CD1c-positive myeloid dendritic cell (primary cell): Measurements from ENCODE around the gene KCTD11.

Source experiments
- DNase-seq: peaks from one replicate; pipeline ENCODE4 v3.0.0-alpha.2; 2016; ENCODE audit errors: extremely low spot score

Gene KCTD11

GRCh38 chr17:7374353-7374752, 22.4 kb downstream of the KCTD11 start:
- no peak for DNase-seq

- DNase-seq: no peak
These were observed 27.2 kb downstream of the KCTD11 start for GRCh38 chr17:7379134-7379533.

- DNase-seq: peak; percentile 19
These were observed 28.4 kb downstream of the KCTD11 start for GRCh38 chr17:7380321-7380720.

- DNase-seq: peak; percentile 1
These were observed 29.1 kb downstream of the KCTD11 start, which contains the start of gene TNK1 for GRCh38 chr17:7380855-7381683. Gene TNK1, plus strand, starts transcription at chr17:7381089. Its CDS starts 1,838 bp downstream, at chr17:7382927.

- DNase-seq: no peak
These were observed 30.9 kb downstream of the KCTD11 start for GRCh38 chr17:7382901-7383300.

GRCh38 chr17:7383371-7383741, 31.4 kb downstream of the KCTD11 start:
- DNase-seq: no peak

- peak; percentile 64 for DNase-seq
These were observed 32.0 kb downstream of the KCTD11 start for GRCh38 chr17:7383742-7384488.

GRCh38 chr17:7384489-7385081, 32.6 kb downstream of the KCTD11 start:
- DNase-seq: no peak

- no peak for DNase-seq
These were observed 36.9 kb downstream of the KCTD11 start for GRCh38 chr17:7388856-7389255.

GRCh38 chr17:7389924-7390910, 38.3 kb downstream of the KCTD11 start:
- DNase-seq: no peak

GRCh38 chr17:7391307-7391706, 39.3 kb downstream of the KCTD11 start:
- DNase-seq: no peak

- no peak for DNase-seq
These were observed 41.0 kb downstream of the KCTD11 start for GRCh38 chr17:7392696-7393612.

GRCh38 chr17:7393613-7394451, 41.9 kb downstream of the KCTD11 start:
- DNase-seq: peak; percentile 36

GRCh38 chr17:7394452-7395191, 42.7 kb downstream of the KCTD11 start, which contains the start of gene PLSCR3:
Gene PLSCR3, minus strand, starts transcription at chr17:7394525. Its CDS starts 415 bp downstream, at chr17:7394110.
- DNase-seq: peak; percentile 90

- DNase-seq: no peak
These were observed 44.2 kb downstream of the KCTD11 start for GRCh38 chr17:7396147-7396546.

GRCh38 chr17:7398612-7399011, 46.6 kb downstream of the KCTD11 start:
- no peak for DNase-seq

- peak; percentile 41 for DNase-seq
These were observed 51.2 kb downstream of the KCTD11 start for GRCh38 chr17:7403043-7403726.

- no peak for DNase-seq
These were observed 51.7 kb downstream of the KCTD11 start for GRCh38 chr17:7403727-7403976.
